ENCODE results near the gene NEK7.
"Not testable (repeated sequence)": the region's sequence is repeated elsewhere in the genome, so short reads cannot be mapped to it uniquely, and the experiment has no call there.

NEK7 gene

DNA sequence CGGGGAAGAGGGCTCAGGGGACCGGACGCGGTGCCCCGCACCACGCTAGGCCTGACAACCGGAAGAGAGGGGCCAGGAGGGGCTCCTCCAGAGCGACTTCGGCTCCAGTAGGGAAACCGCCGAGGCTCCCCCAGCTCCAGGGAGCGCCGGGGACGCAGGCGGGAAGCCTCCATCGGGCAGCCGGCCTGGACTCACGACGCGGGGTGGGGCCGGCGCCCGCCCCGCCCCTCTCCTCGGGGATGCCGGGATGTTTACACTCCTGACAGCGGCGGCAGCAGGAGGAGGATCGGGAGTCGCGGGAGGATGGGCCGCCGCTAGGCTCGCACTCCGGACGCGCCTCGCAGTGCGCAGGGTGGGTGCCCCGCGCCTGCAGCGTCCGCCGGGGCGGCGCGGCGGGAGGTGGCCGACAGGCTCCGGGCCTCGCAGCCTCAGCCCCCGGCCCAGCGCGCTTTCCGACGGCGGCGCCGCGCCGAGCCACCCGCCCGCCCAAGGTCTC lies at the start of gene NEK7:
Gene NEK7, plus strand, starts transcription at position 254 of the 496 bp plus-strand sequence. CDS start 75,583 bp downstream, outside the sequence.
- peak; percentile 88 for DNase-seq (ENCODE audit: low read depth)

- DNase-seq (ENCODE audit: low read depth), result peak; percentile 70
Observed at GRCh38 chr1:198107091-198107501, 49.7 kb upstream of the NEK7 start.

- peak; percentile 34 for DNase-seq (ENCODE audit: low read depth)
Observed at GRCh38 chr1:198108636-198109370, 48.0 kb upstream of the NEK7 start.

DNA sequence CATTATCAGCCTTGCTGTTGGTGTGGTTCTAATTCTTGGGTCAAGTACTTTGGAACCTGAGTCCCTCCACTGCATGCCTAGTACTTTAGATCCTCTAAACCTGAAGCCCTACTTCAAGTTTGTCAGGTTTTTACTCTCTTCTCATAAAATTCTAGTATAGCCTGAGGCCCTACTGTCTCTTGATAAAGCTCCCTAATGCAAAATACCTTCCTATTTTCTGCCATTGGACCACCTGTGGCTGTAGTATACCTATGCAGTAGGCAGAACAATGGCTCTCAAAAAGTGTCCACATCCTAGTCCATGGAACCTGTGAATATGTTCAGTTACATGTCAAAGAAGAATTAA lies 47.5 kb upstream of the NEK7 start:
- no peak for DNase-seq (ENCODE audit: low read depth)

DNA sequence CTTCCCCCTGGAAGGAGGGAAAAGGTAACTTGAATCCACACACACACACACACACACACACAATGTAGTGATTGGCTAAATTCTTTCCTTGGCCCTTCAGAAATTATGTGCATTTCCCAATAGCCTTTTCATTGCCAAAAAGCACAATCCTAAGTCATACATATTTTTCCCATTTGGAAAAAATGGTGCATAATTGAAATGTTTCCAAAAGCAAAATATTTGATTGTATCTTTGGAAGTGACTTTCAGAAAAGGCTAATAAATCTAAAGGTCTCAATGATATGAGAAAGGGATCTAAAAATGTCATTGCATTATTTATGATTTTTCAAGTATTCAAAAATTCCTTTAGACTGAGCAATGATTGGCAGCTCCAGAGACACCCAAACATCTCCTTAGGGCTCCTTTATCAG lies 43.5 kb upstream of the NEK7 start:
- peak; percentile 72 for DNase-seq (ENCODE audit: low read depth)

GRCh38 chr1:198116069-198116468 lies 40.7 kb upstream of the NEK7 start:
- DNase-seq (ENCODE audit: low read depth), result no peak

DNA sequence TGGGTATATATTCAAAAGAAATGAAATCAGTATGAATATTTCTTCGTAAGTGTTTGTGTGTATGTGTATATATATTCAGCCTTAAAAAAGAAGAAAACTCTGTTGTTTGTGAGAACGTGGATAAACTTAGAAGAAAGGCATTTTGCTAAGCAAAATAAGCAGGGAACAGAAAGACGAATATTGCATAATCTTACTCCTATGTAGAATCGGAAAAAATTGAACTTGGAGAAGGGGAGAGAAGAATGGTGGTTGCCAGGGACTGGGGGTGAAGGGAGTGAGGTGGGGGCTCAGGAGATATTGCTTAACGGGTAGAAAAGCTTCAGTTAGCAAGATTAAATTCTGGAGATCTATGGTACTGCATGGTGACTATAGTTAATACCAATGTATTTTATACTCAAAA lies 40.3 kb upstream of the NEK7 start:
- no peak for DNase-seq (ENCODE audit: low read depth)

- peak; percentile 46 for DNase-seq (ENCODE audit: low read depth)
Observed at GRCh38 chr1:198117267-198117666, 39.5 kb upstream of the NEK7 start.

DNA sequence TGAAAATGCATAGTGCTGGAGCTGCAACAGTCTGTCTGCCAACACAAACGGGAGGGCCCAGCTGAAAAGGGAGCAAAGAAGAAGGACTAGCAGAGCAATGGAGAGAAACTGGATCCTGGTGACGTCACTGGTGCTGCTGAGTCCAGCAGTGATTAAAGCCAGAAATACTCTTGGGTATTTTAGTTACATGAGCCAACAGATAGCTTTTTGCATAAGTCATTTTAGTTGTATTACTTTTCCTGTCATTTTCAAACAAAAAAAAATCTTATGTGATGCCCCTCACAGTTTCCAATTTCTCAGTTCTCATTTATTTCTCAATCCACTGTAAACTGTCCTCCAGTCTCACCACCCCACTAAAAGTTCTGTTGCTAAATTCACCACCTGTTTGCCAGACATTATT lies 38.7 kb upstream of the NEK7 start:
- DNase-seq (ENCODE audit: low read depth), result peak; percentile 95

DNA sequence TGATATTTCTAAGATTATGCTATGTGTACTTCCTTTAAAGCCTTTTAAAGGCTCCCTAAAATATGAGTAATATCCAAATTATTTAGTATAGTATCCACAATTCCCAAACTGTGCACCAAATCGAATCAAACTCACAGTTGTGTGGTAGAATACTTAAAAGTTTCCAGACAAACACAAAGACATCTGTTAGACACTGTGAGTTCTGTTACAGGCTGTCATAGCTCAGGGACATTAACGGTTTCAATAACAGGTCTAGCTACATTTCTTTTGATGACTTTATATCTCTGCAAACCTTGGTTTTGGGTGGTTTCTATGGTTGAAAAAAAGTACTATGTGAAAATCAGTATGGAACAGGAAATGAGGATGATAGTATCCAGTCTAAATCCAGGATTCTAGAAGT lies 36.9 kb upstream of the NEK7 start:
- no peak for DNase-seq (ENCODE audit: low read depth)

DNA sequence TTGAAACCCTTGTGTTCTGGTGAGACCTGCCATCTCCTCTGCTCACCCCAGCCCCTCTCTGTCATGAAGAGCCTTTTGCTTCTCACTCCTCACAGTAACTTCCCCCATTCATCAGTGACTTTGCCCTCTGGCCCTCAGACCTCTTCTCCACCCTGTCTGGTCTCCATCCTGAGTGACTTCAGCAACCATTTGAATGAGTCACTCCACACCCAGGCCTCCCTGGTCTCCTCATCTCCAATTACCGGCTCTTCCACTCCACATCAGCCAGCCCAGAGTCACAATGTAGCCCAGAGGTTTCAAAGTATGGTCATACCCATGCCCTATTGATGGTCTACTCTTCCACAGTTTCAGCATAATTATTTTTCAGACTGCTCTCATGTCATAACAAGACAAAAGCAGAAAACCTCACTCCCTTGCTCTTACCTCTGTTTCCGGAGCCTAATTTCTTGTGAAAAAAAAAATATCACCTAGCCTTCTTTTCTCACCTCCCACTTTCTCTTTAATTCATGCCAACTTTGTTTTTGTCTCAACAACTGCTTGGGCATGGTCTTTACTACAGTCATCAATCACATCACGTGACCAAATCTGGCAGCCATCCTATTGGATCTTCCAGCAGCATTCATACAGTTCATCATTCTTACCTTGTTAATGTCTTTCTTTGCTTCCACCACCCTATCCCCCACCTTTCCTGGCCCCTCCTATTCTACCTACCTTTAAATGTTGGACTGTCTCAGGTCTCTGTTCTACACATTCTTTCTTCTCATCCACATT lies 35.6 kb upstream of the NEK7 start:
- DNase-seq (ENCODE audit: low read depth), result peak; percentile 97

DNA sequence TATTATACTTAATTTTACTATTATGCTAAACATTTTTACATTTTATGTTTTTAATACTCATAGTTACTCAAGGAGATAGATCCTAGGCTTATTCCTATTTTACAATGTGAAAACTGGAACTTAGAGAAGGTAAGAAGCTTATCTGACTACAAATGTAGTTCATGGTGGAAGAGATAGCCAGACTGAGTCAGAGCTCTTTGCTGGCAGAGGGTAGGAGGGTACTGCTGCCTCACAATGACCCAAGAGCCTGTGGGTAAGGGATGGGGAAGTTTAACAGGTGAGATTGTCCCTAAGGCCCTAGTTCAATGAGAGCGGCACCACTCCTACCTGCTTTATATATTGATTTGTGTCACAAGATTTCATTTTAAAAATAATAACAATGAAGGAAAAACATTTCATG lies 34.1 kb upstream of the NEK7 start:
- peak; percentile 58 for DNase-seq (ENCODE audit: low read depth)

DNA sequence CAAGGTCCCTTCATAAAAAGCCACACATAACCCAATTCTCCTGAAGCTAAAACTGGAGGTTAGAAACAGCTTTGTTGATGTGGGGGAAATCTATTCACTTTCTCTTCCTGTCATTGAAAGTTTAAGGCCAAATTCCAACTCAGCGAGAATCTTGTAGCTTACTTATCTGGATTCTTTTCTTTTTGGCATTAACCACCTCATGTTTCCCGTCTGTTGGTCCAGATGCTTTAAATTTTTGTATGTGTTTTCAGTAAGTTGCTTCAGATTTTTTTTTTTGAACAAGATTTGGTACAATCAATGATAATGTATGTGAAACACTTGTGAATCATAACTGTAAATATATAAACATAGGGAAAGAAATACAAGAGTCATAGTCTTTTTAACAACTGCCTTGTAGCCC lies 33.7 kb upstream of the NEK7 start:
- peak; percentile 92 for DNase-seq (ENCODE audit: low read depth)

GRCh38 chr1:198124673-198125072 lies 32.1 kb upstream of the NEK7 start:
- no peak for DNase-seq (ENCODE audit: low read depth)

DNA sequence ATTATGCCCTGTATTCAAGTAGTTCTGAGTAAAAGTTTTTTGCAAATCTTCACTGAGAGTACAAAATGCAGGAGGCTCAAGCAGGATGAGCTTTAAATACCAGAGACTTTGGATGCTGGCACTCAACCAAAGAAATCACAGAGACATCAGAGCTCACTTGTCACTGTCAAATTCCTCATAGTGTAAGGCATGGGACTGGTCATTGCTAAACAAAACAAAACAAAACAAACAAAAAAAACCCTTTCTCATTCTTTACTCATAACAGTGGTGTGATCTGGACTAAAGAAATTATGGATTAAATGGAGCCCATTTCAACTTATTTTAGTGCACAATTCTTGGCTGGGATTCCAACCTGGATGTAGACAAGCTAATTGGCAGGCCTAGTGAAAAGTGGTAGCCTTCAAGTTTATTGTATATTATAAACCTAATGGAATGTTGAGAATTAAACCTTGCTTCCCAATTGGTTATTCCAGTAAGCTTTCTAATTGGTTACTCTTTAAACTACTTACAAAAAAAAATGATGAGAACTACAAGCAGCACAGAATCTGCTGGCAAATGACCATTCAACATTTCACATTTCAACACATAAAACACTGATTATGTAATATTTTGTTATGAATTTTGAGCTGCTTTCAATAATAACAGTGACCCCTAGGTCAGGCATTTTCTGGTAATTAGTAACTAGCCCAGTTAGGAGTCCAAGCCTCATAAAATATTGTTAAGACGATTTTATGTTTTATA lies 30.6 kb upstream of the NEK7 start:
- peak; percentile 87 for DNase-seq (ENCODE audit: low read depth)

- DNase-seq (ENCODE audit: low read depth), result peak; percentile 72
Observed at GRCh38 chr1:198128533-198128932, 28.3 kb upstream of the NEK7 start.

DNA sequence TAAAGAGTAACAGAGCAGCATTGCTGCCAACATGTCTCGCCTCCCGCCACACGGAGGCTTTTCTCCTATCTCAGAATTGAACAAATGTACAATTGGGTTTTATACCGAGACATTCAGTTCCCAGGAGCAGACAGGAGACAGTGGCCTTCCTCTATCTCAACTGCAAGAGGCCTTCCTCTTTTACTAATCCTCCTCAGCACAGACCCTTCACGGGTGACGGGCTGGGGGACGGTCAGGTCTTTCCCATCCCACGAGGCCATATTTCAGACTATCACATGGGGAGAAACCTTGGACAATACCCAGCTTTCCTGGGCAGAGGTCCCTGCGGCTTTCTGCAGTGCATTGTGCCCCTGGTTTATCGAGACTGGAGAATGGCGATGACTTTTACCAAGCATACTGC lies 26.7 kb upstream of the NEK7 start:
- not testable (repeated sequence) for DNase-seq (ENCODE audit: low read depth)

DNA sequence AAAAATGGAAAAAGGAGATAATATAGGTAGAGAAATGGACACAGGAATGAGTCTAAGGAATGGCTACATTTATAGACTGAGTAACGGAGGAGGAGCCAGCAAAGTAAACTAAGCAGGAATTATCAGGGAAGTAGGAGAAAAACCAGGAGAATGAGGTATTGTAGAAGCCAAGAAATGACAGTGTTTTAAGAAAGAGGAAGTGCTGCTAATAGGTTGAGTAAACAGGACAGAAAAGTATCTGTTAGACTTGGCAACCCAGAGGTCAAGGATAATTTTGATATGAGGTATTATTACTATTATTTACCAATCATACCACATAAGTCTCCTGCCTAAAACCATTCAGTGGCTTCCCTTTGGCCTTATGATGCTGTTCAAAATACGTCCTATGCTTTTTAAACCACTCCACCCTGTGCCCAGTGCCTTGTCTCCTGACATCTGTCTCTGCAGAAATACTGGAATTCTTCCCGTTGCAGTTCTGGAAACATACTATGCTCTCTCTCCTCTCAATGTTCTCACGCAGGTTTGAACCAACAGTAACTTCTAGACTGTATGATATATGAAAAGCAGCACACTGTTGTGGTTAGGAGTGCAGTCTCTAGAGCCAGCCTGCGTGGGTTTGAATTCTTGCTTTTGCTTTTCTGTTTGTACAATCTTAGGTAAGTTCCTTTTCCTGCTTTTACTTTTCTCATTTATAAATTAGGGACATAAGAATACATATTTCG lies 24.6 kb upstream of the NEK7 start:
- no peak for DNase-seq (ENCODE audit: low read depth)

- DNase-seq (ENCODE audit: low read depth), result no peak
Observed at GRCh38 chr1:198134252-198134651, 22.5 kb upstream of the NEK7 start.

- DNase-seq (ENCODE audit: low read depth), result no peak
Observed at GRCh38 chr1:198135366-198135765, 21.4 kb upstream of the NEK7 start.

DNA sequence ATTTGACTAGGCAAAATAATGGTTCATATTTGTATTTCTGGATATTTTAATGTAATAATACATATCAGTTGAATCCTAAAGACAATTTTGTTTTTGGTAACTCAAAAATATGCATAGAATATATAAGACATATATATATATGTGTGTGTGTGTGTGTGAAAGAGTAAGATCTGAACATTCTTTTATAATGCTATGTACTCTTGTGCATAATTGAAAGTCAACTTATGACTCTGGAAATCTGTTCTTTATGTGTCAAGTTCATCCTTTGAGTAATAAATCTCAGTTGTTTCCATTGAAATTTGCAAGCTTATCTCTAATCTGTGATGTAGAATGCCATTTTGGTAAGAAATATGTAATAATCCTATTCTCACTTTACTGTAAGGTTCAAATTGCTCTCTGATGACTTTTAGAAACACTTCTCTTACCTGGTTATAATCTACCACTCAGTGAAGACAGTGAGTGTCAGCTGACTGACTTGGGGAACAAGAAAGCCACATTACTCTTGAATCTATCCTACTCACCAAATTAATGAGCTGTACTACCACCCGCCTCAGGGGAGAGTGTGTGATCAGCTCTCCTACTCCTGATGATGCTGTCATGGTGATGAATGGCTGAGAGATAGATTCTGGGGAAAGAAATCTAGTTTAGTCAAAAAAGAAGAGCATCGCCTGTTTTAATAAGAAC lies 15.0 kb upstream of the NEK7 start:
- DNase-seq (ENCODE audit: low read depth), result no peak

All from iris pigment epithelial cell (primary cell).